GM12892 (cell line): ENCODE data around the gene PARG.
"Not testable (repeated sequence)": the region's sequence is repeated elsewhere in the genome, so short reads cannot be mapped to it uniquely, and the experiment has no call there.

Source experiments
- POLR2A ChIP-seq: IDR thresholded peaks from 2 replicates; pipeline ENCODE4 v1.6.1; 2011; ENCODE audit warnings: low read depth, low read length, control low read depth
- POLR2AphosphoS5 ChIP-seq: IDR thresholded peaks from 2 replicates; pipeline ENCODE4 v1.6.1; 2011; ENCODE audit warnings: low read depth, low read length, control low read depth
- TAF1 ChIP-seq: IDR thresholded peaks from 2 replicates; pipeline ENCODE4 v1.6.1; 2011; ENCODE audit warnings: low read depth, mild to moderate bottlenecking, control low read depth, low read length, borderline replicate concordance

- TF ChIP-seq POLR2A, POLR2AphosphoS5, TAF1: not testable (repeated sequence)
Measured at GRCh38 chr10:49952006-49952405, 10.2 kb upstream of the PARG start.
